GM12891 (cell line): ENCODE data around the gene SPTA1.

Source experiments
- POLR2A ChIP-seq: IDR thresholded peaks from 2 replicates; pipeline ENCODE4 v1.6.1; 2011; ENCODE audit warnings: low read depth, low read length, control low read depth
- TAF1 ChIP-seq: IDR thresholded peaks from 2 replicates; pipeline ENCODE4 v1.6.1; 2011; ENCODE audit warnings: low read depth, low read length, control low read depth

GRCh38 chr1:158638904-158639303 lies 47.6 kb downstream of the SPTA1 start:
- TF ChIP-seq POLR2A (no peak), TAF1 (no peak)
